K562 (cell line): ENCODE data around the gene SPINK4. TPM values are rescaled to one million over a fixed set of nuclear protein-coding genes. Genes with fewer than 3 reads are reported as not detected.

Experiments
- ARID1B ChIP-seq: fragments of 450-650 bp; IDR thresholded peaks from 2 replicates; pipeline ENCODE4 v1.6.1; 2016; ENCODE audit warnings: antibody characterized with exemption, mild to moderate bottlenecking, inconsistent platforms
- ARID3B ChIP-seq: fragments of 250-450 bp; sonication (Bioruptor Pico); IDR thresholded peaks from 2 replicates; pipeline ENCODE4 v1.4.0; 2020; ENCODE audit warnings: borderline replicate concordance
- BHLHE40 ChIP-seq: IDR thresholded peaks from 2 replicates; pipeline ENCODE4 v1.6.1; 2011; ENCODE audit warnings: low read length, improper control_type of control experiment
- CBFA2T3 ChIP-seq: fragments of 450-650 bp; IDR thresholded peaks from 2 replicates; pipeline ENCODE4 v1.6.1; 2017
- EHMT2 ChIP-seq: fragments of 450-650 bp; IDR thresholded peaks from 2 replicates; pipeline ENCODE4 v1.6.1; 2018; ENCODE audit warnings: antibody characterized with exemption
- NFATC3 ChIP-seq: fragments of 450-650 bp; IDR thresholded peaks from 2 replicates; pipeline ENCODE4 v1.6.1; 2017; ENCODE audit warnings: mild to moderate bottlenecking
- NR3C1 ChIP-seq: sonication (generic); formaldehyde crosslinking; IDR thresholded peaks from 2 replicates; pipeline ENCODE4 v1.8.1; 2022; ENCODE audit warnings: missing genetic modification reagents
- NUFIP1 ChIP-seq: fragments of 450-650 bp; IDR thresholded peaks from 2 replicates; pipeline ENCODE4 v1.6.1; 2018; ENCODE audit not compliant: partially characterized antibody
- PHF20 ChIP-seq: fragments of 450-650 bp; IDR thresholded peaks from 2 replicates; pipeline ENCODE4 v1.6.1; 2018; ENCODE audit not compliant: partially characterized antibody
- RERE ChIP-seq: sonication (generic); formaldehyde crosslinking; IDR thresholded peaks from 2 replicates; pipeline ENCODE4 v1.8.0; 2023; ENCODE audit warnings: missing genetic modification reagents, mild to moderate bottlenecking, borderline replicate concordance
- RFX5 ChIP-seq: IDR thresholded peaks from 2 replicates; pipeline ENCODE4 v1.6.1; 2011; ENCODE audit warnings: low read depth, mild to moderate bottlenecking, improper control_type of control experiment, low read length
- TAF7 ChIP-seq: fragments of 450-650 bp; IDR thresholded peaks from 2 replicates; pipeline ENCODE4 v1.6.1; 2016; ENCODE audit warnings: missing genetic modification characterization, missing compliant biosample characterization
- TAL1 ChIP-seq: fragments of 450-650 bp; IDR thresholded peaks from 2 replicates; pipeline ENCODE4 v1.6.1; 2016; ENCODE audit warnings: mild to moderate bottlenecking
- TCF3 ChIP-seq: sonication (generic); formaldehyde crosslinking; IDR thresholded peaks from 2 replicates; pipeline ENCODE4 v1.4.0; 2020; ENCODE audit warnings: mild to moderate bottlenecking, missing genetic modification reagents
- ZBTB11 ChIP-seq, 3 experiments: fragments of 200-800 bp in 1 of 3; fragments of 250-450 bp in 1 of 3; fragments of 450-650 bp in 1 of 3; sonication (Bioruptor Pico) in 1 of 3; sonication (Bioruptor generic) in 1 of 3; formaldehyde crosslinking in 1 of 3; IDR thresholded peaks; 2 replicates each; pipeline versions ENCODE4 v1.6.1 to v1.8.0; 2016 to 2022; ENCODE audit warnings: mild to moderate bottlenecking in 2 of 3, missing genetic modification characterization in 2 of 3, missing compliant biosample characterization in 1 of 3, moderate library complexity in 1 of 3
- ZNF212 ChIP-seq: fragments of 450-650 bp; formaldehyde crosslinking; IDR thresholded peaks from 2 replicates; pipeline ENCODE4 v1.4.0; 2020; ENCODE audit warnings: mild to moderate bottlenecking
- ZNF280B ChIP-seq: fragments of 250-450 bp; sonication (Bioruptor Pico); IDR thresholded peaks from 2 replicates; pipeline ENCODE4 v1.5.1; 2021; ENCODE audit warnings: mild to moderate bottlenecking
- ZNF76 ChIP-seq: fragments of 250-450 bp; sonication (Bioruptor Pico); IDR thresholded peaks from 2 replicates; pipeline ENCODE4 v1.4.0; 2020; ENCODE audit warnings: mild to moderate bottlenecking, moderate library complexity, borderline replicate concordance
- polyA plus RNA-seq, 8 experiments: library from polyadenylated mRNA; depleted of rRNA in 4 of 8; stranded (reverse) in 5 of 8; unstranded in 3 of 8; fragments of >200 nt; fragmentation: Nextera tagmentation in 2 of 8; fragmentation: Illumina TruSeq in 1 of 8; extraction: Ambion mirVana in 2 of 8; extraction: Trizol in 1 of 8; gene quantifications; 2 replicates each; pipeline versions ENCODE4 v1.2.1 to v1.2.3, GENCODE V29; 2011 to 2014; ENCODE audit warnings: inconsistent platforms in 1 of 8, missing spikeins in 1 of 8
- total RNA-seq, 7 experiments: library from RNA; depleted of rRNA in 6 of 7; stranded (reverse); fragments of >200 nt in 6 of 7; fragmentation: Illumina TruSeq in 2 of 7; extraction: Trizol in 2 of 7; gene quantifications; 2 replicates each; pipeline versions ENCODE4 v1.2.1 to v1.2.3, GENCODE V29; 2011 to 2021; ENCODE audit warnings: low replicate concordance in 1 of 7

Gene SPINK4
- total and polyA plus RNA-seq, 9 of the 15 experiments (the other 6 are each of a cell fraction or from before 2014, with no cell fraction given): 0.74 to 5.5 (median 2.1) TPM; not detected in 2

GRCh38 chr9:33272061-33272460 lies 32.1 kb downstream of the SPINK4 start (continued):
- TF ChIP-seq ZBTB11 (CRISPR knock-in tag; IDR thresholded peaks at IDR 0.05) (no peak), ZNF76 (CRISPR knock-in tag) (no peak), NUFIP1 (no peak), RERE (no peak), ZNF280B (CRISPR knock-in tag) (no peak), TAL1 (peak; percentile 32; the same call in 1 of the 2 replicates), RFX5 (no peak), TCF3 (CRISPR knock-in tag) (peak; percentile 62), ARID3B (no peak), ZNF212 (CRISPR knock-in tag) (no peak), NFATC3 (no peak), EHMT2 (no peak), NR3C1 (no peak), BHLHE40 (no peak), PHF20 (no peak), TAF7 (tag) (no peak), ARID1B (peak; percentile 63), CBFA2T3 (peak; percentile 59)
